AG10803 (cell line): Measurements from ENCODE around the gene IGF2.

Experiments used
- DNase-seq: peaks from one replicate; pipeline ENCODE4 v3.0.0; 2010; ENCODE audit warnings: low read depth
- H3K4me3 ChIP-seq: 2 replicates; pipeline ENCODE4 v1.5.1; 2011; ENCODE audit warnings: mild to moderate bottlenecking, low read length, control low read depth
- TF ChIP-seq, protein P1 (sequence below): conservative IDR thresholded peaks from 2 replicates; pipeline ENCODE4 v1.5.1; 2011; ENCODE audit warnings: mild to moderate bottlenecking, low read length, control low read depth, inconsistent platforms

The IGF2 gene, protein sequence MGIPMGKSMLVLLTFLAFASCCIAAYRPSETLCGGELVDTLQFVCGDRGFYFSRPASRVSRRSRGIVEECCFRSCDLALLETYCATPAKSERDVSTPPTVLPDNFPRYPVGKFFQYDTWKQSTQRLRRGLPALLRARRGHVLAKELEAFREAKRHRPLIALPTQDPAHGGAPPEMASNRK

DNA sequence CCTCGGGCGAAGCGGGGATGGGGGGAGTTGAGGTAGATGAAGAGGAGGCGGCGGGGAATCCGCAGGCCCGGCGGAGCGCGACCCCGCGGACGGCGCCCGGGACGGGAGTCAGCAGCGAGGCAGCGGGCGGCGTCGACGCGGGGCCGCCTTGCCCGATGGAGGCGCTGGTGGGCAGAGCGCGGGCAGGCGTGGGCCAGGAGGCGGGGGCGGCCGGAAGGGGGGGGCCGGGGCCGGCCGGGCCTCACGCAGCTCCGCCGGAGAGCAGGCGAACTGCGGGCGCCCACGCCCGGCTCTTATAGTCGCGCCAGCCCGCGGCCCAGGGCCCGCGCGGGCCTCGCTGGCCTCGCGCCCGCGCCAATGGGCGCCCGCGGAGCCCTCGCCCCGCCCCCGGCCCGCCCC, at the start of gene IGF2:
Gene IGF2, minus strand, starts transcription at position 267 of the 399 bp plus-strand sequence. CDS start 3,866 bp downstream, outside the sequence.
- TF ChIP-seq, protein P1, sequence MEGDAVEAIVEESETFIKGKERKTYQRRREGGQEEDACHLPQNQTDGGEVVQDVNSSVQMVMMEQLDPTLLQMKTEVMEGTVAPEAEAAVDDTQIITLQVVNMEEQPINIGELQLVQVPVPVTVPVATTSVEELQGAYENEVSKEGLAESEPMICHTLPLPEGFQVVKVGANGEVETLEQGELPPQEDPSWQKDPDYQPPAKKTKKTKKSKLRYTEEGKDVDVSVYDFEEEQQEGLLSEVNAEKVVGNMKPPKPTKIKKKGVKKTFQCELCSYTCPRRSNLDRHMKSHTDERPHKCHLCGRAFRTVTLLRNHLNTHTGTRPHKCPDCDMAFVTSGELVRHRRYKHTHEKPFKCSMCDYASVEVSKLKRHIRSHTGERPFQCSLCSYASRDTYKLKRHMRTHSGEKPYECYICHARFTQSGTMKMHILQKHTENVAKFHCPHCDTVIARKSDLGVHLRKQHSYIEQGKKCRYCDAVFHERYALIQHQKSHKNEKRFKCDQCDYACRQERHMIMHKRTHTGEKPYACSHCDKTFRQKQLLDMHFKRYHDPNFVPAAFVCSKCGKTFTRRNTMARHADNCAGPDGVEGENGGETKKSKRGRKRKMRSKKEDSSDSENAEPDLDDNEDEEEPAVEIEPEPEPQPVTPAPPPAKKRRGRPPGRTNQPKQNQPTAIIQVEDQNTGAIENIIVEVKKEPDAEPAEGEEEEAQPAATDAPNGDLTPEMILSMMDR, result no peak
- no peak within 1 kb of the TSS; the same call in 1 of the 2 replicates for H3K4me3 ChIP-seq
- no peak for DNase-seq

DNA sequence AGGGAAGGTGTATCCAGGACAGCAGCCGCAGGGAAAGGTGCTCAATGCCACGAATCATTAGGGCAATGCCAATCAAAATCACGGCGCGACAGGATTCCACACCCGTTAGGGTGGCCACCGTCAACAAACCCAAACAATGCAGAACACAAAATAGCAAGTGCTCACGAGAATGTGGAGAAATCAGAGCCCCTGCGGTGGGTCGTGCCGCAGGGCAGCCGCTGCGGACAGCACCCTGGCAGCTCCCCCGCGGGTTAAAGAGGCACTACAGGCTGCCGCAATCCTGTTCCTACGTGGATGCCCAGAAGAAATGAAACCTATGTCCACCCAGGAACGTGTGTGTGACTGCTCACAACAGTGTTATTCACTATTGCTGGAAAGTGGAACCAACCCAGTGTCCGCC, 49.6 kb upstream of the IGF2 start:
- H3K4me3 ChIP-seq, result no peak overlapping the region
- DNase-seq, result no peak
- TF ChIP-seq, protein P1, result no peak

DNA sequence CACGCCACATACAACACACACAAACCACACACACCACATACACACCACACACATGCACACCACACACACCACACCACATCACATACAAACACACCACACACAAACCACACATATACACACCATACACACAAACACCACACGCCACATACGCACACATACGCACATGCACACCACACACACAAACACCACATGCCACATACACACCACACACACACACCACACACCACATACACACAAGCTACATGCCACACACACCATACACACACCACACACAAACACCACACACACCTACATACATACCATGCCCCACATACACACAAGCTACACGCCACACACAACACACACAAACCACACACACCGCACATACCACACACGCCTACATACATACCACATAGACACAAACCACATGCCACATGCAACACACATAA, 48.1 kb upstream of the IGF2 start:
- TF ChIP-seq, protein P1, result no peak
- DNase-seq, result peak; percentile 6
- no peak overlapping the region for H3K4me3 ChIP-seq

DNA sequence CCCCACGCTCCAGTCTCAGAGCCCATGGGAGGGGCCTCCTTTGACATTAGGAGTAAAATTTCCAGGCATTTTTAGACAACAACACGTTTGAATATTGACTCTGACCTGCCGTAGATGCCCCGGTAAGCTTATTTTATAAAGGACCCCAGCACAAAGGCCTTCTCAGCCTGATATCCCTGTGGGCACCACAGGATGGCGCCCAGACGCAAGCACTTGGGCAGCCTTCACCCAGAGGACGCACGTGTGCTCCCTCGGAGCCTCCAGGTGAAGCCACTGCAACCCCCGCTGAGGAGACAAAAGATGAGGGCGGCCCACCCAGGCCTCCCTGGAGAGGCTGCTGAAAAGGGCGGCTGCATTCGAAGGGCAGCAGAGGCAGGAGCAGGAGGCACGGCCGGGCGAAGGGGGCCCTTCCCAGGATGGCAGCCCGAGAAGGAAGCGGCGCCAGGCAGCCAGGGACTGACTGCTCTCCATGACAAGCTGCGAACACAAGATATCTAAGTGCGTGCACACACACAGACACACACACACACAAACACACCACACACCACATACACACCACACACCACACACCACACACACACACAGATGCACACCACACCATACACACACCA, 47.6 kb upstream of the IGF2 start:
- DNase-seq, result peak; percentile 4
- no peak overlapping the region for H3K4me3 ChIP-seq
- TF ChIP-seq, protein P1, result peak; percentile 35

DNA sequence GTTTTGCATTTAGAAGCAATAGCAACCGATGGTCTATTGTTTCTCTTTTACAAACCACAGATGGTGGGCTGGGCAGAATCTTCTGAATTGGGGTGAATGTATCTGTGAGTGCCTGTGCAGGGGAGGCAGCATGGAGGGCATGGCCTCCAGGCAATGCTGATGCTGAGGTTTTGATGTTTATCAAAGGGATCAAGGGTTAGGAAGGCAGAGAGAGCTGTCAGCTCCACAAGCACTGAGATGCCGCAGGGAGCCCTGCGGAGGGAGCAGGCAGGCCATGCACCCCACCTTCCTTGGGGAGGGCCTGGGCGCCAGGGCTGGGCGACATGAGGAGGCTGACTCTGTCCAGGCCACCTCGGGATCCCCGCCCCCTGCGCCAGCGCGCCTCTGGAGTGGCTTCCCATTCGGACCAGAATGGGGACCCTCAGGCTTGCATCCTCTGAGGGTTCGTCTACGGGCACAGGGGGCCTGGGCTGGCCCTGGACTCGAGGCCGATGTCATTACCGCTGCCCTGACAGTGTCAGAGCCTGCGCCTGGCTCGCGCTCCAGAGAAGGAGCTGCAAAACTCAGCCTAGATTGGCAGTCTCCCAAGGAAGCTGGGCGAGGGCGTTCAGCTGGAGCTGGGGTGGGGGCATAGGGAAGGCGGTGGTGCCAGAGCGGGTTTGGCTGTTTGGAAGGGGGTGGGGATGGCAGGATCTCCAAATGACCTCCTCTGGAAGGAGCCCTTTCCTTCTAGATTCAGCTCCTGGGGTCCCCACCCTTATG, 46.3 kb upstream of the IGF2 start:
- TF ChIP-seq, protein P1, result no peak
- H3K4me3 ChIP-seq, result no peak overlapping the region
- DNase-seq, result no peak

DNA sequence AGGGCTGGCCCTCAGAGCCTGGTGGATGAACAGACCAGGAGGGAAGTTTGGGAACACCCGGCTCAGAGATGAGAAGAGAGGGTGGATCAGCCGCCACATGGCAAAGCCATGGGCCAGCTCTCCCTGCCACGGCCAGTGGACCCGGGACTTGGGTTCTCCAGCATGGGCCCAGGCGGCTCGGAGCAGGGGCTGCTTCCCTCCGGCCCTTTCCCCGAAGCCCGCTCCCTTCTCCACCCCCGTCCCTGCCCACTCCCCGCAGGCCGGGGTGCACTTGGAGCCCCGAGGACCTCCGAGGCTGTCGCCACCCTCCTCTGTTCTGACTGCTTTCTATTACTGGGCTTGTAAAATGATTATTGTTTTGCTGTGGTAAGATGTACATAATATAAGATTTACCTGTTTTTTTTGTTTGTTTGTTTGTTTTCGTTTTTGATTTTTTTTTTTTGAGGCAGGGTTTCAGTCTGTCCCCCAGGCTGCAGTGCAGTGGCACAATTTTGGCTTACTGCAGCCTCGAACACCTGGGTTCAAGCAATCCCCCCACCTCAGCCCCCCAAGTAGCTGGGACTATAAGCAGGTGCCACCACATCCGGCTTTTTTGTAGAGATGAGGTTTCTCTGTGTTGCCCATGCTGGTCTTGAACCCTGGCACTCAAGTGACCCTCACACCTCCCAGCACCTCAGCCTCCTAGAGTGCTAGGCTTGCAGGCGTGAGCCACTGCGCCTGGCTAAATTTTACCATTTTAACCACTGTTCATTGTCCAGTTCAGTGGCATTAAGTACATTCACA, 43.7 kb upstream of the IGF2 start:
- no peak overlapping the region for H3K4me3 ChIP-seq
- TF ChIP-seq, protein P1, result no peak
- DNase-seq, result no peak
